ENCODE results near the gene HSPB7.

HSPB7 gene

GRCh38 chr1:15973772-15974171 lies 44.1 kb downstream of the HSPB7 start:
- no peak for DNase-seq

DNA sequence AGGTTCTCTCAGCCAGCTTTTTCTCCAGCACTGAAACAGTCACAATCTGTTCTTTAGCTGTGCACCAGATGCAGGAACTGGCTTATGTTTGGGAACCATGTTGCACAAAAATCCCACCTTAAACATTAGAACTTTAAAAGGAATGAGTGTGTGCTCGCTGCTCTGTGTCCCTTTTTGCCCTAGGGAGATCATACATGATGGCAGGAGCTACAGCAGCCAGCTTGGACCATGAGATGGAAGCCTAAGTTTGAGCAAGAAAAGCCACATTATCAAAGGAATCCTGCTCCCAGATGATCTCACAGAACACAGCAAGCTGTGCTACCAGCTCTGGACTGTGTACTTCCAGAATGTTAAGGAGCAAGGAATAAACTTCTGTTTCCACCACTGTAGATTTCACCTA lies 45.4 kb downstream of the HSPB7 start:
- no peak for DNase-seq

- no peak for DNase-seq
These were observed 46.9 kb downstream of the HSPB7 start for GRCh38 chr1:15970911-15971310.

- no peak for DNase-seq
These were observed 48.4 kb downstream of the HSPB7 start for GRCh38 chr1:15969321-15969880.

GRCh38 chr1:15968172-15968571 lies 49.7 kb downstream of the HSPB7 start:
- DNase-seq = no peak

GRCh38 chr1:15966956-15967344 lies 50.9 kb downstream of the HSPB7 start:
- DNase-seq = no peak

DNA sequence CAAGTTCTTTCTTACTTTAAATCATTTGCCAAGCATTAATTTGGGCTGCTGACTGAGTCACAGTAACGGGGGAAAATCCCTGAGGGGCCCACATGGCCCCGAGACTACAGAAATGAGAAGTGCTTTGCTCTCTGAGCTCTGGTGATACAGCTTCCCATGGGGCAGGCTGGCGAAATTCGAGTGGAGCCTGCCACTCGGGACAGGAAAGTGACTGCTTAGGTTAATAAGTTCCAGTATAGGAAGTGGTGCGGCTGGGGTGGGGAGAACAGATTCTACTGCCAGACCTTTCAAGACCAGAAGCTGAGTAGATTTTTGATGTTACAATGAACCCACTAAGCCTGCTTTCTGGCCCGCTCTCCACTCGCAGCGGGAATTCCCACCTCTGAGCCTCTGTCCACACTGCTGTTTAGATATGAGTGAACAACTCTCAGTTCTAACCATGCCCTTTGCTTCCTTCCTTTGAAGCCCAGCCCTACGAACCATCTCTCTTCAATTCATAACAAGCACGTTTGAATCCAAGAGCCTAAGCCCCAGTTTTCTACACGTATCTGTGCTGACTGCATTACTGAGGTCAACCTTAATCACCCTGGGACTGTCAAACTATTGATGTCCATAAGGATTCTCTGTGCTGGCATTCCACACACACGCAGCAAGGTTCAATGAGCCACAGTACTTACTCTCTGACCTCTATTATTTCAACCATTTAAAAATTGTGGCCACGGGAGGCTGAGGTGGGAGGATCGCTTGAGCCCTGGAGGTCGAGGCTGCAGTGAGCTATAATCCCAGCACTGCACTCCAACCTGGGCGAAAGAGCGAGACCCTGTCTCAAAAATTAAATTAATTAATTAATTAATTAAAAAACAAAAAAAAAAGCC lies 51.5 kb downstream of the HSPB7 start:
- DNase-seq = no peak

- no peak for DNase-seq
These were observed 52.5 kb downstream of the HSPB7 start for GRCh38 chr1:15965228-15965767.

All from NCI-H2081 treated with DMSO at 0.1 percent for 48 hours (cell line).